ENCODE measurements around the gene KCNJ9. TPM values are rescaled to one million over a fixed set of nuclear protein-coding genes. Genes with fewer than 3 reads are reported as not detected.

KCNJ9 gene
- total RNA-seq, 1 experiment from 2014 or later: not detected

GRCh38 chr1:160089883-160090282 is 8.5 kb downstream of the KCNJ9 start:
- TF ChIP-seq CTCF (IDR thresholded peaks at IDR 0.05; ENCODE audit: insufficient read depth in 1 of 2, low read depth in 1 of 2, low read length in 1 of 2, severe bottlenecking in 1 of 2, unreplicated experiment in 1 of 2): no peak
- intact Hi-C loops (cut with micrococcal nuclease; ENCODE audit: unreplicated experiment): loop anchor here (10.0 kb wide), 1 partner anchor 155 kb away; no protein-coding TSS in a partner anchor
- no peaks in the 10 kb centered on the region for H3K27me3 Mint-ChIP-seq (ENCODE audit: insufficient read depth, unreplicated experiment)
- Histone ChIP-seq H3K36me3 (ENCODE audit: control insufficient read depth, insufficient read depth, low read length) (no peaks in the 10 kb centered on the region; the same call in 1 of the 2 replicates), H3K4me3 (ENCODE audit: low read depth, low read length) (no peak overlapping the region), H3K9me3 (no peaks in the 10 kb centered on the region), H3K4me1 (no peaks in the 10 kb centered on the region), H3K27me3 (replicated peaks; ENCODE audit: control insufficient read depth, insufficient read depth, low read length) (no peaks in the 10 kb centered on the region)
- ChIA-PET POLR2A (no interaction called here), CTCF (no interaction called here)
- no peak for DNase-seq
- BruUV-seq (replicated peaks): no TSS peak
- no peak overlapping the region for H3K4me3 Mint-ChIP-seq (ENCODE audit: unreplicated experiment)
- H3K9me3 Mint-ChIP-seq (ENCODE audit: unreplicated experiment): no peaks in the 10 kb centered on the region
- H3K27ac Mint-ChIP-seq (ENCODE audit: unreplicated experiment): no peak overlapping the region
- peaks cover 7% of the 10 kb centered on the region for H3K4me1 Mint-ChIP-seq (ENCODE audit: low read depth, unreplicated experiment)
- H3K36me3 Mint-ChIP-seq (ENCODE audit: insufficient read depth, unreplicated experiment): no peaks in the 10 kb centered on the region

- H3K9me3 Mint-ChIP-seq (ENCODE audit: unreplicated experiment): no peaks in the 10 kb centered on the region
- ChIA-PET POLR2A (no interaction called here), CTCF (no interaction called here)
- intact Hi-C loops (cut with micrococcal nuclease; ENCODE audit: unreplicated experiment): no loop called here
- no TSS peak for BruUV-seq (replicated peaks)
- Histone ChIP-seq H3K27me3 (replicated peaks; ENCODE audit: control insufficient read depth, insufficient read depth, low read length) (no peaks in the 10 kb centered on the region), H3K9me3 (no peaks in the 10 kb centered on the region), H3K4me1 (no peaks in the 10 kb centered on the region), H3K36me3 (ENCODE audit: control insufficient read depth, insufficient read depth, low read length) (no peaks in the 10 kb centered on the region; the same call in 1 of the 2 replicates), H3K4me3 (ENCODE audit: low read depth, low read length) (no peak overlapping the region)
- no peak for TF ChIP-seq CTCF (IDR thresholded peaks at IDR 0.05; ENCODE audit: insufficient read depth in 1 of 2, low read depth in 1 of 2, low read length in 1 of 2, severe bottlenecking in 1 of 2, unreplicated experiment in 1 of 2)
- peaks cover 6% of the 10 kb centered on the region for H3K4me1 Mint-ChIP-seq (ENCODE audit: low read depth, unreplicated experiment)
- DNase-seq: no peak
- no peaks in the 10 kb centered on the region for H3K36me3 Mint-ChIP-seq (ENCODE audit: insufficient read depth, unreplicated experiment)
- H3K27ac Mint-ChIP-seq (ENCODE audit: unreplicated experiment): no peak overlapping the region
- no peaks in the 10 kb centered on the region for H3K27me3 Mint-ChIP-seq (ENCODE audit: insufficient read depth, unreplicated experiment)
- H3K4me3 Mint-ChIP-seq (ENCODE audit: unreplicated experiment): no peak overlapping the region
These were observed 9.4 kb downstream of the KCNJ9 start for GRCh38 chr1:160090760-160091159.

- no peak overlapping the region for H3K4me3 Mint-ChIP-seq (ENCODE audit: unreplicated experiment)
- intact Hi-C loops (cut with micrococcal nuclease; ENCODE audit: unreplicated experiment): no loop called here
- CTCF ChIA-PET: no interaction called here
These were observed 10.4 kb downstream of the KCNJ9 start for GRCh38 chr1:160091666-160092223.

More at GRCh38 chr1:160091666-160092223, 10.4 kb downstream of the KCNJ9 start:
- H3K27me3 ChIP-seq (replicated peaks; ENCODE audit: control insufficient read depth, insufficient read depth, low read length): no peaks in the 10 kb centered on the region
- no peak for DNase-seq
- H3K4me3 ChIP-seq (ENCODE audit: low read depth, low read length): no peak overlapping the region
- Mint-ChIP-seq H3K36me3 (ENCODE audit: insufficient read depth, unreplicated experiment) (no peaks in the 10 kb centered on the region), H3K27me3 (ENCODE audit: insufficient read depth, unreplicated experiment) (no peaks in the 10 kb centered on the region), H3K27ac (ENCODE audit: unreplicated experiment) (no peak overlapping the region), H3K4me1 (ENCODE audit: low read depth, unreplicated experiment) (no peaks in the 10 kb centered on the region), H3K9me3 (ENCODE audit: unreplicated experiment) (no peaks in the 10 kb centered on the region)
- BruUV-seq (replicated peaks): no TSS peak
- POLR2A ChIA-PET: no interaction called here
- no peaks in the 10 kb centered on the region for H3K9me3 ChIP-seq
- peaks cover 3% of the 10 kb centered on the region; the same call in 1 of the 2 replicates for H3K4me1 ChIP-seq
- no peak for TF ChIP-seq CTCF (IDR thresholded peaks at IDR 0.05; ENCODE audit: insufficient read depth in 1 of 2, low read depth in 1 of 2, low read length in 1 of 2, severe bottlenecking in 1 of 2, unreplicated experiment in 1 of 2)
- H3K36me3 ChIP-seq (ENCODE audit: control insufficient read depth, insufficient read depth, low read length): no peaks in the 10 kb centered on the region; the same call in 1 of the 2 replicates
